Right ventricle myocardium superior (tissue), 1 donor: Measurements from ENCODE around the gene JARID2. TPM values are rescaled to one million over a fixed set of nuclear protein-coding genes. Genes with fewer than 3 reads are reported as not detected.

Experiments
- ATAC-seq: fragments of 200-7000 bp; cut with Tn5 transposase; one replicate; pipeline ENCODE4 v1.9.1; 2020; ENCODE audit warnings: mild to moderate bottlenecking; ENCODE audit not compliant: poor library complexity
- DNase-seq: peaks from one replicate; pipeline ENCODE4 v3.0.0-alpha.2; 2020
- intact Hi-C: fragments of 100-400 bp; cut with DNase I; formaldehyde crosslinking; loops from one replicate; pipeline ENCODE4 v1.11.2; 2022
- total RNA-seq: library from RNA; stranded (reverse); fragmentation: NEBNext Ultra II Directional; extraction: Animal tissue kit (Norgen Biotek cat#: 25700); gene quantifications from one replicate; pipeline ENCODE4 v1.2.1, GENCODE V29; 2021
- donor health status: DM: no; HTN: yes; CAD: no; lungs with severe emphysema.

Gene JARID2
- total RNA-seq, 1 donor from 2014 or later = 8.1 TPM

GRCh38 chr6:15256538-15257271 lies 10.8 kb downstream of the JARID2 start:
- intact Hi-C loops = loop anchor here (10.0 kb wide), 1 partner anchor 372 kb away; no protein-coding TSS in a partner anchor
- DNase-seq = no peak
- peak; percentile 87 for ATAC-seq

- DNase-seq (no peak), ATAC-seq (peak; percentile 65)
- intact Hi-C loops = loop anchor here (10.0 kb wide), 1 partner anchor 373 kb away; no protein-coding TSS in a partner anchor
These were observed 11.7 kb downstream of the JARID2 start for GRCh38 chr6:15257357-15258132.

- no peak for ATAC-seq
- intact Hi-C loops = loop anchor here (10.0 kb wide), 1 partner anchor 375 kb away; no protein-coding TSS in a partner anchor
- no peak for DNase-seq
These were observed 13.9 kb downstream of the JARID2 start for GRCh38 chr6:15259766-15260098.

GRCh38 chr6:15260099-15260821 lies 14.4 kb downstream of the JARID2 start:
- ATAC-seq (no peak), DNase-seq (no peak)
- intact Hi-C loops = no loop called here

- no peak for ATAC-seq
- no peak for DNase-seq
- intact Hi-C loops = no loop called here
These were observed 18.0 kb downstream of the JARID2 start for GRCh38 chr6:15263780-15264374.

GRCh38 chr6:15264412-15264811 lies 18.5 kb downstream of the JARID2 start:
- no peak for ATAC-seq
- no peak for DNase-seq
- intact Hi-C loops = no loop called here

- DNase-seq (peak; percentile 62), ATAC-seq (peak; percentile 76)
- intact Hi-C loops = no loop called here
These were observed 19.3 kb downstream of the JARID2 start for GRCh38 chr6:15264902-15265761.

GRCh38 chr6:15265787-15266186 lies 19.9 kb downstream of the JARID2 start:
- intact Hi-C loops = no loop called here
- ATAC-seq = peak; percentile 9
- DNase-seq = no peak

- intact Hi-C loops = no loop called here
- peak; percentile 50 for ATAC-seq
- peak; percentile 54 for DNase-seq
These were observed 20.6 kb downstream of the JARID2 start for GRCh38 chr6:15266423-15266996.

GRCh38 chr6:15267221-15267620 lies 21.4 kb downstream of the JARID2 start:
- DNase-seq = no peak
- no peak for ATAC-seq
- intact Hi-C loops = no loop called here

- DNase-seq (no peak), ATAC-seq (peak; percentile 24)
- intact Hi-C loops = no loop called here
These were observed 22.5 kb downstream of the JARID2 start for GRCh38 chr6:15268137-15268908.

- DNase-seq (no peak), ATAC-seq (no peak)
- intact Hi-C loops = no loop called here
These were observed 23.1 kb downstream of the JARID2 start for GRCh38 chr6:15269011-15269410.

- no peak for ATAC-seq
- intact Hi-C loops = no loop called here
- no peak for DNase-seq
These were observed 23.8 kb downstream of the JARID2 start for GRCh38 chr6:15269619-15270018.

GRCh38 chr6:15270402-15270801 lies 24.5 kb downstream of the JARID2 start:
- no peak for DNase-seq
- ATAC-seq = no peak
- intact Hi-C loops = no loop called here

GRCh38 chr6:15272562-15272961 lies 26.7 kb downstream of the JARID2 start:
- ATAC-seq = no peak
- DNase-seq = no peak
- intact Hi-C loops = no loop called here

- ATAC-seq (peak; percentile 45), DNase-seq (no peak)
- intact Hi-C loops = no loop called here
These were observed 29.0 kb downstream of the JARID2 start for GRCh38 chr6:15274692-15275387.
